Measurements from ENCODE around the gene CBY2.
"Not testable (repeated sequence)": the region's sequence is repeated elsewhere in the genome, so short reads cannot be mapped to it uniquely, and the experiment has no call there.

CBY2 gene

GRCh38 chr13:45751885-45752284 lies 49.8 kb downstream of the CBY2 start:
- Histone ChIP-seq H3K27me3 (ENCODE audit: control insufficient read depth, insufficient read depth, low read length) (no peaks in the 10 kb centered on the region), H3K36me3 (ENCODE audit: control insufficient read depth, insufficient read depth, low read length) (no peaks in the 10 kb centered on the region), H3K9ac (ENCODE audit: low read depth, low read length) (no peak overlapping the region), H3K9me3 (ENCODE audit: control insufficient read depth, insufficient read depth, low read length) (no peaks in the 10 kb centered on the region), H3K4me3 (ENCODE audit: low read depth, low read length) (no peak overlapping the region), H3K4me1 (ENCODE audit: control insufficient read depth, insufficient read depth, low read length) (no peaks in the 10 kb centered on the region)

GRCh38 chr13:45752510-45752909 lies 50.4 kb downstream of the CBY2 start:
- Histone ChIP-seq H3K4me1 (ENCODE audit: control insufficient read depth, insufficient read depth, low read length) (no peaks in the 10 kb centered on the region), H3K27me3 (ENCODE audit: control insufficient read depth, insufficient read depth, low read length) (no peaks in the 10 kb centered on the region), H3K9me3 (ENCODE audit: control insufficient read depth, insufficient read depth, low read length) (no peaks in the 10 kb centered on the region), H3K4me3 (ENCODE audit: low read depth, low read length) (no peak overlapping the region), H3K36me3 (ENCODE audit: control insufficient read depth, insufficient read depth, low read length) (no peaks in the 10 kb centered on the region), H3K9ac (ENCODE audit: low read depth, low read length) (no peak overlapping the region)

GRCh38 chr13:45756498-45756897 lies 54.4 kb downstream of the CBY2 start:
- H3K36me3 ChIP-seq (ENCODE audit: control insufficient read depth, insufficient read depth, low read length); H3K4me3 ChIP-seq (ENCODE audit: low read depth, low read length); H3K4me1 ChIP-seq (ENCODE audit: control insufficient read depth, insufficient read depth, low read length); H3K27me3 ChIP-seq (ENCODE audit: control insufficient read depth, insufficient read depth, low read length); H3K9ac ChIP-seq (ENCODE audit: low read depth, low read length); H3K9me3 ChIP-seq (ENCODE audit: control insufficient read depth, insufficient read depth, low read length): not testable (repeated sequence)

GRCh38 chr13:45757589-45757988 lies 55.5 kb downstream of the CBY2 start:
- not testable (repeated sequence) for H3K4me1 ChIP-seq (ENCODE audit: control insufficient read depth, insufficient read depth, low read length); H3K4me3 ChIP-seq (ENCODE audit: low read depth, low read length); H3K36me3 ChIP-seq (ENCODE audit: control insufficient read depth, insufficient read depth, low read length); H3K9me3 ChIP-seq (ENCODE audit: control insufficient read depth, insufficient read depth, low read length); H3K9ac ChIP-seq (ENCODE audit: low read depth, low read length); H3K27me3 ChIP-seq (ENCODE audit: control insufficient read depth, insufficient read depth, low read length)

GRCh38 chr13:45763419-45763818 lies 61.3 kb downstream of the CBY2 start:
- H3K4me3 ChIP-seq (ENCODE audit: low read depth, low read length) = no peak overlapping the region
- H3K4me1 ChIP-seq (ENCODE audit: control insufficient read depth, insufficient read depth, low read length) = peaks cover under 1% of the 10 kb centered on the region
- no peaks in the 10 kb centered on the region for H3K9me3 ChIP-seq (ENCODE audit: control insufficient read depth, insufficient read depth, low read length)
- no peaks in the 10 kb centered on the region for H3K27me3 ChIP-seq (ENCODE audit: control insufficient read depth, insufficient read depth, low read length)
- H3K9ac ChIP-seq (ENCODE audit: low read depth, low read length) = no peak overlapping the region
- H3K36me3 ChIP-seq (ENCODE audit: control insufficient read depth, insufficient read depth, low read length) = no peaks in the 10 kb centered on the region

All from iPS-15b (cell line).